SKM-1 treated with dmso at 0.1 percent for 144 hours (cell line): Measurements from ENCODE around the gene KRT8.
"Not testable (repeated sequence)": the region's sequence is repeated elsewhere in the genome, so short reads cannot be mapped to it uniquely, and the experiment has no call there.

Source experiments
- DNase-seq: peaks from one replicate; lab custom pipeline; 2025; ENCODE audit not compliant: unreplicated experiment; lab: John Stamatoyannopoulos, UW

KRT8 gene

GRCh38 chr12:52904509-52905300, at the start of gene KRT8:
Gene KRT8, minus strand, starts transcription at chr12:52905076. Its CDS starts 95 bp downstream, at chr12:52904981.
- not testable (repeated sequence) for DNase-seq

DNA sequence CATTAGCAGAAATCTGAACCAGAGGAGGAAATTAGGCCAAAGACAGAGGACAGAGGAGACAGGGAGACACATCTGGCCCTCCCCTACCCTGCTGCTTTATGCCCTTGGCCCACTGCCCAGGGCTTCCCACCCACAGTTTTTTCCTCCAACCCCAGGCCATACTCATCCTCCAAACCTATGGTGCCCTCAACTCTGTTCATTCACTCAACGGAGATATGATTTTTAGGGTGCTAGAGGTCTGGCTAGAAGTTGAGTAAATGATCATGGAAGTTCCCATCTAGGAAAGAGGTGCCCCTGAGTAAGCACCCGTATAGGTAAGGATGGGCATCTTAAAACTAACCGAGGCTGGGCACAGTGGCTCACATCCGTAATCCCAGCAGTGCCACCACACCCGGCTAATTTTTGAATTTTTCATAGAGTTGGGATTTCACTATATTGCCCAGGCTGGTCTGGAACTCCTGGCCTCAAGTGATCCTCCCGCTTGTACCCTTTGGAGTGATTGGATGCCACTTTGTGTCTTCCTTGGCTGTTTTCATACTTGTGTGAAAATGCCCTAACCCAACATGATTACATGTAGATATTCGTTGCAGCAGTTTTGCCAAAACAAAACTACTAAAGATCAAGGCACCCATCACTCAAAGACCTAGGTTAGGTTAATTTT, 48.4 kb upstream of the KRT8 start:
- DNase-seq = no peak

GRCh38 chr12:52952076-52952801, 47.4 kb upstream of the KRT8 start:
- no peak for DNase-seq

DNA sequence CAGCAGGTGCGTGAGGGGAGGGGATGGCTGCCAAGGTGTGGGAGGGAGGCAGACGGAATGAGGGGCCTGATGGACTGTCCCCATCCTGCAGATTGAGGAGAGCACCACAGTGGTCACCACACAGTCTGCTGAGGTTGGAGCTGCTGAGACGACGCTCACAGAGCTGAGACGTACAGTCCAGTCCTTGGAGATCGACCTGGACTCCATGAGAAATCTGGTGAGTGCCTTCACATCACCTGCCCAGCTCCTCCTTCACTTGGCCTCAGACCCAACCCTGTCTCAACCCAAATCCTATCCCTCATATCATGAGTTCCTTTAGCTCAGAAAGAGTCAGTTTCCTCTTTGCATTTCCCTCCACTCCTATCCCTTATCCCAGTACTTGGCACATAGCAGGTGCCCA, 46.8 kb upstream of the KRT8 start:
- no peak for DNase-seq

- no peak for DNase-seq
These were observed 46.2 kb upstream of the KRT8 start for GRCh38 chr12:52951126-52951525.

GRCh38 chr12:52950553-52950952, 45.7 kb upstream of the KRT8 start:
- no peak for DNase-seq

- no peak for DNase-seq
These were observed 44.8 kb upstream of the KRT8 start for GRCh38 chr12:52949413-52950331.

DNA sequence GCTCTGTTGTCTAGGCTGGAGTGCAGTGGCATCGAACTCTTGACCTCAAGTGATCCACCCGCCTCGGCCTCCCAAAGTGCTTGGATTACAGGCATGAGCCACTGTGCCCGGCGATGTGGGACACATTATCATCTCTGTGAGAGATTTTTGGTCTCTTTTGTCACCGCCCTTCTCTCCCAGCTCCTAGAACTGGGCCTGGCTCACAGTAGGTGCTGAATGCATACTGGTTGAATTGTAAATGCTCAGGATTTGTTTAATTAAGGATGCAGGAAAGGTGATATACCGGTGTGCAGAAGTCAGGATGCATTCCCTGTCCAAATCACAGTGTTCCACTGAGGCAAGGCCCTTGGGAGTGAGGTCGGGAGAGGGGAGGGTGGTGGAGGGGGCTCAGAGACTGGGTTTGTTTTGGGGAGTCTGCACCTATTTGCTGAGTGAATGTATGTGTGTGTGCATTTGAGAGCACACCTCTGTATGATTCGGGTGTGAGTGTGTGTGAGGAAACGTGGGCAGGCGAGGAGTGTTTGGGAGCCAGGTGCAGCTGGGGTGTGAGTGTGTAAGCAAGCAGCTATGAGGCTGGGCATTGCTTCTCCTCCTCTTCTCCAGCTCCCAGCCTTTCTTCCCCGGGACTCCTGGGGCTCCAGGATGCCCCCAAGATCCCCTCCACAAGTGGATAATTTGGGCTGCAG, 43.0 kb upstream of the KRT8 start:
- no peak for DNase-seq

GRCh38 chr12:52946797-52947547, 42.1 kb upstream of the KRT8 start:
- DNase-seq = no peak

DNA sequence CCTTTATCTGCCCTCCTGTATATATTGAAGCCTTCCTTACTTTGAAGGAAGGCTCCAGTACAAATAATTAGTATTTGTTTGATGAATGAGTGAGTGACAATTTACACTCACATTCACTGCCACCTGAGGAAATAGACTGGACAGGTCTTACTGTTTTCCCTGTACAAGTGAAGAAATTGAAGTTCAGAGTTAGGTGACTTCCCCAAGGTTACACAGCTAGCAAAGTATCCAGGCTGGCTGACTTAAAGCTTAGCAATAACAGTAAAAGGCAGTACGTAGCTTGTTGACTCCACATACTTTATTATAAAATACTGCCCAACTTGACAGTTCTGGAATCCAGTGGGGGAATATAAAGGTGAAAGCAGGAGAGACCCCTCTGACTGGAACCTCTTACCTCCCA, 41.5 kb upstream of the KRT8 start:
- no peak for DNase-seq

DNA sequence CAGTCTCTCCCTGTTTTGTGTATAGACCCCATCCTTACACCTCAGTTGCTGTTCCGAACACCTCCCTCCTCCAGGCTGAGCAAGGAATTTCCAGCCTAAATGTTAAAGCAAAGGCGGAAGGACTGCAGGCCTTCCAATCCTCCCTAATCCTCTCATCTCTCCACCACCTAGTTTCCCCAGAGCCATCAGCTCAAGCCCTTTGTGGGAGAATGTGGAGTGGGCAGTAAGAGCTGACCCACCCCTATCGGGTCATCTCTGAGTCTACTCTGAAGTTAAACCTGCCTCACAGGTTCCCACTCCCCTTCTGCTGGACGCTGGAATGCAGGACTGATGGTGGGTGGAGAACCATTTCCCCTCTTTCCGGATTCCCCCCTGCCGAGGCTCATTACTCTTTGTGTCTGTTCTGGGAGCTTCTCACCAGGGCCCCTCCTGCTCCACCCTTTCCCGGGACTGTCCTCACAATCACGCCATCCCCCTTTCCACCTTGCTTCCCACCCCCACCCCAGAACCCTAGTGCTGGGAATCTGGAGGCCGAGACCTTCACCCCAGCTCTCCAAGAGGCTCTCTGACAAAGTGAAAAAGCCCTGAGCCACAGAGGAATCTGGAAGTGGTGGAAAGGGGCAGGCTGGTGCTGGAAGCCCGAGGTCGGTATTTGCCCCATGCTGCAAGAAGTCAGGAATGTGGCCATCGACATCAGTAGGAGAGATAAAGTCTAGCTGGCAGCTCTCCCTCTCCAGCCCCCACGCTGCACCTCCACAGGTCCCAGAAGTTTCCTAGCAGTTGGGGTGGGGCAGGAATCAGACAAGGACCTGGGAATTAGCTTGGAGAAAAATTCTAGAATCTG, 40.7 kb upstream of the KRT8 start:
- no peak for DNase-seq

DNA sequence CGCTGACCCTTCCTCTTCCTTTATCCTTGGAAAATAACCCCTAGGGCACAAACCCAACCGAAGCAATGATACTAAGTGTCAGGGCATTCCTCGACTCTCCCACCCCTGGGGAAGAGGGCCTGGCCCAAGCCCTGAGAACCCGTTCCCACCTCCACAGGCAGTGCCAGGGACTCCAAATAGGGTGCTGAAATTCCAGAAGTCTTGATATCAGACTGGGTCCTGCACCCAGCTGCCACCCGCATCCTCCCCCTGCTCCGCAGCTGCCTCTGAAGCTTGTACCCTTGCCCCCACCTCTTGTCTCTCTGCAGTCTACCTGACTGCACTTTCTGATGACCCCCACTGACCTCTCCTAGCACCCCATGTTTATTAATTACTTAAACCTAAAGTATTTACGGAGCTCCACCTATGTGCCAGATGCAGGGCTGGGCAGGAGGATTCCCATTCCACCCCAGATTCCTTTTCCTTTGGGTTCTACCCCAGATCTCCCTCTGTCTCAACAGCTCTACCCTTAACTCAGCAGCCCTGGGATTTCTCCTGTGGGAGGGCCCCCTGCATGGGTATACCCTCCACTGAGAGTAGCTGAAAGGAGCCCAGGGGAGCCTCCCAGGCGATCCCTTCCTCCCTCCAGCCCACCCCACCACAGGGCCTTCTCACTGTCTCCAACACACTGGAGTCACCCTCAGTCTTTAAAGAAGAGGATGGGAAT, 40.0 kb upstream of the KRT8 start:
- DNase-seq = no peak

GRCh38 chr12:52942901-52943181, 38.0 kb upstream of the KRT8 start:
- no peak for DNase-seq

- no peak for DNase-seq
These were observed 37.4 kb upstream of the KRT8 start for GRCh38 chr12:52942066-52942900.

GRCh38 chr12:52929538-52929937, 24.7 kb upstream of the KRT8 start:
- DNase-seq = no peak

- DNase-seq = no peak
These were observed 23.1 kb upstream of the KRT8 start for GRCh38 chr12:52927964-52928363.

GRCh38 chr12:52926596-52927234, 21.8 kb upstream of the KRT8 start:
- DNase-seq = no peak
